HEK293 (cell line): ENCODE data around the gene CLCNKA.
"Not testable (repeated sequence)": the region's sequence is repeated elsewhere in the genome, so short reads cannot be mapped to it uniquely, and the experiment has no call there.

Experiments used
- CTCF ChIA-PET: fragments of 350-600 bp; formaldehyde crosslinking; extraction: SDS; loops from one replicate; lab custom pipeline; 2021; ENCODE audit warnings: antibody characterized with exemption; lab: Yijun Ruan, JAX
- POLR2A ChIA-PET: fragments of 300-600 bp; formaldehyde crosslinking; extraction: SDS; loops from one replicate; lab custom pipeline; 2020; ENCODE audit warnings: antibody characterized with exemption, inconsistent platforms; lab: Yijun Ruan, JAX
- H3K27ac ChIP-seq: fragments of 200-500 bp; sonication (Bioruptor generic); 2 replicates; pipeline ENCODE4 v1.5.1; 2014; ENCODE audit warnings: low read depth, low read length, control low read depth, inconsistent platforms; ENCODE audit errors: extremely low read depth
- H3K36me3 ChIP-seq, 2 experiments: fragments of 200-500 bp in 1 of 2; sonication (Bioruptor generic) in 1 of 2; 1 replicate in 1 of 2; 2 replicates in 1 of 2; pipeline ENCODE4 v1.5.1; 2014 to 2017; ENCODE audit warnings: inconsistent platforms in 2 of 2, low read length in 2 of 2; ENCODE audit not compliant: control insufficient read depth in 2 of 2, insufficient read depth in 1 of 2
- H3K4me1 ChIP-seq: fragments of 200-500 bp; sonication (Bioruptor generic); 2 replicates; pipeline ENCODE4 v1.5.1; 2014; ENCODE audit warnings: mild to moderate bottlenecking, low read length, inconsistent platforms; ENCODE audit not compliant: control insufficient read depth, insufficient read depth
- H3K4me3 ChIP-seq: 2 replicates; pipeline ENCODE4 v1.5.1; 2011; ENCODE audit warnings: low read depth, mild to moderate bottlenecking, control low read depth, low read length, moderate library complexity
- H3K9me3 ChIP-seq: fragments of 200-500 bp; sonication (Bioruptor generic); 2 replicates; pipeline ENCODE4 v1.5.1; 2014; ENCODE audit warnings: low read depth, low read length, inconsistent platforms; ENCODE audit not compliant: control insufficient read depth, insufficient read depth
- HIC1 ChIP-seq: fragments of 450-650 bp; formaldehyde crosslinking; IDR thresholded peaks from 2 replicates; pipeline ENCODE4 v1.5.1; 2016; ENCODE audit warnings: missing biosample characterization, missing genetic modification characterization
- HOXD13 ChIP-seq: sonication (generic); formaldehyde crosslinking; IDR thresholded peaks from 2 replicates; pipeline ENCODE4 v1.8.0; 2022; ENCODE audit warnings: missing genetic modification reagents, borderline replicate concordance
- KLF10 ChIP-seq: fragments of 450-650 bp; IDR thresholded peaks from 2 replicates; pipeline ENCODE4 v1.5.1; 2018; ENCODE audit warnings: missing biosample characterization, mild to moderate bottlenecking, missing genetic modification characterization
- MZF1 ChIP-seq: fragments of 450-650 bp; formaldehyde crosslinking; IDR thresholded peaks from 2 replicates; pipeline ENCODE4 v1.5.1; 2017; ENCODE audit warnings: missing biosample characterization, missing genetic modification characterization, borderline replicate concordance
- REST ChIP-seq: fragments of 450-650 bp; formaldehyde crosslinking; IDR thresholded peaks from 2 replicates; pipeline ENCODE4 v1.5.1; 2016; ENCODE audit warnings: missing biosample characterization, missing genetic modification characterization
- TCF7L2 ChIP-seq: IDR thresholded peaks from 2 replicates; pipeline ENCODE4 v1.6.1; 2011; ENCODE audit warnings: low read depth, mild to moderate bottlenecking, inconsistent platforms, low read length, moderate library complexity, borderline replicate concordance
- ZBTB21 ChIP-seq: fragments of 450-650 bp; formaldehyde crosslinking; IDR thresholded peaks from 2 replicates; pipeline ENCODE4 v1.5.1; 2017; ENCODE audit warnings: missing biosample characterization, missing genetic modification characterization
- ZBTB26 ChIP-seq: fragments of 450-650 bp; formaldehyde crosslinking; optimal IDR thresholded peaks from 2 replicates; pipeline ENCODE3; 2016; ENCODE audit warnings: missing biosample characterization, mild to moderate bottlenecking, missing genetic modification characterization
- ZFP37 ChIP-seq: fragments of 450-650 bp; formaldehyde crosslinking; IDR thresholded peaks from 2 replicates; pipeline ENCODE4 v1.5.1; 2016; ENCODE audit warnings: missing biosample characterization, missing genetic modification characterization
- ZNF146 ChIP-seq: fragments of 450-650 bp; formaldehyde crosslinking; IDR thresholded peaks from 2 replicates; pipeline ENCODE4 v1.5.1; 2016; ENCODE audit warnings: missing biosample characterization, missing genetic modification characterization
- ZNF221 ChIP-seq: fragments of 450-650 bp; formaldehyde crosslinking; IDR thresholded peaks from 2 replicates; pipeline ENCODE4 v1.5.1; 2017; ENCODE audit warnings: missing biosample characterization, missing genetic modification characterization, borderline replicate concordance
- ZNF239 ChIP-seq: fragments of 450-650 bp; formaldehyde crosslinking; IDR thresholded peaks from 2 replicates; pipeline ENCODE4 v1.5.1; 2016; ENCODE audit warnings: missing biosample characterization, missing genetic modification characterization
- ZNF292 ChIP-seq: fragments of 450-650 bp; formaldehyde crosslinking; IDR thresholded peaks from 2 replicates; pipeline ENCODE4 v1.5.1; 2016; ENCODE audit warnings: low read depth, missing biosample characterization, missing genetic modification characterization, borderline replicate concordance
- ZNF366 ChIP-seq: fragments of 450-650 bp; formaldehyde crosslinking; conservative IDR thresholded peaks from 2 replicates; pipeline ENCODE4 v1.5.1; 2016; ENCODE audit warnings: missing biosample characterization, missing genetic modification characterization
- ZNF530 ChIP-seq: fragments of 450-650 bp; formaldehyde crosslinking; IDR thresholded peaks from 2 replicates; pipeline ENCODE4 v1.5.1; 2016; ENCODE audit warnings: low read depth, missing biosample characterization, missing genetic modification characterization
- ZNF624 ChIP-seq: fragments of 450-650 bp; formaldehyde crosslinking; IDR thresholded peaks from 2 replicates; pipeline ENCODE4 v1.5.1; 2017; ENCODE audit warnings: missing biosample characterization, missing genetic modification characterization
- ZNF654 ChIP-seq: fragments of 450-650 bp; formaldehyde crosslinking; IDR thresholded peaks from 2 replicates; pipeline ENCODE4 v1.5.1; 2016; ENCODE audit warnings: low read depth, missing biosample characterization, missing genetic modification characterization
- ZNF660 ChIP-seq: fragments of 450-650 bp; IDR thresholded peaks from 2 replicates; pipeline ENCODE4 v1.5.1; 2018; ENCODE audit warnings: missing biosample characterization, mild to moderate bottlenecking, missing genetic modification characterization
- ZNF692 ChIP-seq: fragments of 450-650 bp; formaldehyde crosslinking; IDR thresholded peaks from 2 replicates; pipeline ENCODE4 v1.5.1; 2016; ENCODE audit warnings: missing biosample characterization, missing genetic modification characterization
- ZNF791 ChIP-seq: fragments of 450-650 bp; formaldehyde crosslinking; IDR thresholded peaks from 2 replicates; pipeline ENCODE4 v1.5.1; 2016; ENCODE audit warnings: missing biosample characterization, missing genetic modification characterization
- ZNF830 ChIP-seq: fragments of 450-650 bp; IDR thresholded peaks from 2 replicates; pipeline ENCODE4 v1.5.0; 2018; ENCODE audit warnings: missing biosample characterization, missing genetic modification characterization, low read depth, mild to moderate bottlenecking, moderate library complexity

CLCNKA gene

GRCh38 chr1:15977947-15978346, 43.9 kb upstream of the CLCNKA start:
- H3K4me1 ChIP-seq, POLR2A ChIA-PET, H3K27ac ChIP-seq, H3K9me3 ChIP-seq, H3K36me3 ChIP-seq, CTCF ChIA-PET, H3K4me3 ChIP-seq: not testable (repeated sequence)
- TF ChIP-seq ZNF146 (tag by site-specific recombination), result peak; percentile 68

- no peak for TF ChIP-seq MZF1
- TF ChIP-seq ZNF239 (tag by site-specific recombination), result no peak
- TF ChIP-seq ZFP37, result no peak
- TF ChIP-seq REST (tag by site-specific recombination), result 0 out of 2 replicates have a peak, but pooled peaks have one; percentile 32
- TF ChIP-seq ZNF830, result no peak
- TF ChIP-seq ZNF221 (tag by site-specific recombination), result no peak
- ChIA-PET POLR2A (no interaction called here), CTCF (no interaction called here)
- no peak overlapping the region for H3K4me3 ChIP-seq
- H3K9me3 ChIP-seq, result no peaks in the 10 kb centered on the region
- H3K36me3 ChIP-seq, result no peaks in the 10 kb centered on the region
- H3K4me1 ChIP-seq, result no peaks in the 10 kb centered on the region
- no peak overlapping the region for H3K27ac ChIP-seq
Observed at GRCh38 chr1:15981679-15982078, 40.2 kb upstream of the CLCNKA start.

- no peaks in the 10 kb centered on the region for H3K9me3 ChIP-seq
Observed at GRCh38 chr1:15983275-15983674, 38.6 kb upstream of the CLCNKA start.

GRCh38 chr1:15985611-15986297, 36.1 kb upstream of the CLCNKA start:
- CTCF ChIA-PET, result interaction anchor here (0.5 to 1.6 kb wide), 4 partner anchors 9 to 293 kb away, joined by 3 to 4 read pairs (median 3); no protein-coding TSS in a partner anchor
- H3K27ac ChIP-seq, result no peak overlapping the region
- no peaks in the 10 kb centered on the region for H3K9me3 ChIP-seq
- no peaks in the 10 kb centered on the region for H3K4me1 ChIP-seq
- H3K4me3 ChIP-seq, result no peak overlapping the region
- POLR2A ChIA-PET, result interaction anchor here (0.6 kb wide), 1 partner anchor 178 kb away, joined by 4 read pairs; no protein-coding TSS in a partner anchor
- no peaks in the 10 kb centered on the region for H3K36me3 ChIP-seq
- no peak for TF ChIP-seq ZNF292 (tag by site-specific recombination)
- TF ChIP-seq ZBTB21, result no peak
- TF ChIP-seq HOXD13 (CRISPR knock-in tag), result no peak
- no peak for TF ChIP-seq MZF1
- no peak for TF ChIP-seq HIC1 (tag by site-specific recombination)
- TF ChIP-seq ZNF366, result no peak
- TF ChIP-seq ZNF530, result no peak
- no peak for TF ChIP-seq ZNF660 (tag by site-specific recombination)
- TF ChIP-seq ZNF791 (tag by site-specific recombination), result no peak
- TF ChIP-seq ZNF692 (tag by site-specific recombination), result no peak
- no peak for TF ChIP-seq ZBTB26 (tag by site-specific recombination)
- no peak for TF ChIP-seq ZNF624 (tag by site-specific recombination)
- TF ChIP-seq ZNF654 (tag by site-specific recombination), result no peak

More at GRCh38 chr1:15983275-15983674, 38.6 kb upstream of the CLCNKA start:
- H3K4me1 ChIP-seq, result no peaks in the 10 kb centered on the region
- ChIA-PET POLR2A (no interaction called here), CTCF (no interaction called here)
- no peak overlapping the region for H3K4me3 ChIP-seq
- no peak overlapping the region for H3K27ac ChIP-seq
- TF ChIP-seq TCF7L2, result no peak
- TF ChIP-seq KLF10 (tag by site-specific recombination), result no peak
- H3K36me3 ChIP-seq, result no peaks in the 10 kb centered on the region
